SJSA1 (cell line): ENCODE results near the gene ZNF726. TPM values are rescaled to one million over a fixed set of nuclear protein-coding genes. Genes with fewer than 3 reads are reported as not detected.
"Not testable (repeated sequence)": the region's sequence is repeated elsewhere in the genome, so short reads cannot be mapped to it uniquely, and the experiment has no call there.

Source experiments
- DNase-seq, 2 experiments: peaks; one replicate each; pipeline ENCODE4 v3.0.0-alpha.2; 2015 to 2020; ENCODE audit warnings: low spot score in 2 of 2, low read depth in 1 of 2
- H3K27ac ChIP-seq: fragments of 250-450 bp; sonication (Bioruptor Pico); 2 replicates; pipeline ENCODE4 v1.5.1; 2020; ENCODE audit warnings: mild to moderate bottlenecking, moderate library complexity
- H3K27me3 ChIP-seq: fragments of 250-450 bp; sonication (Bioruptor Pico); replicated peaks from 2 replicates; pipeline ENCODE4 v1.5.1; 2020; ENCODE audit warnings: mild to moderate bottlenecking, moderate library complexity
- H3K36me3 ChIP-seq: fragments of 250-450 bp; sonication (Bioruptor Pico); 2 replicates; pipeline ENCODE4 v1.5.1; 2020; ENCODE audit warnings: mild to moderate bottlenecking
- H3K4me1 ChIP-seq: fragments of 250-450 bp; sonication (Bioruptor Pico); replicated peaks from 2 replicates; pipeline ENCODE4 v1.6.1; 2021; ENCODE audit warnings: mild to moderate bottlenecking
- H3K4me3 ChIP-seq: fragments of 250-450 bp; sonication (Bioruptor Pico); 2 replicates; pipeline ENCODE4 v1.5.1; 2020; ENCODE audit warnings: mild to moderate bottlenecking
- H3K9me3 ChIP-seq: fragments of 250-450 bp; sonication (Bioruptor Pico); replicated peaks from 2 replicates; pipeline ENCODE4 v1.5.1; 2020; ENCODE audit warnings: mild to moderate bottlenecking
- total RNA-seq: library from RNA; depleted of rRNA; stranded (reverse); fragments of >200 nt; shearing (Covaris generic); gene quantifications from 2 replicates; pipeline ENCODE4 v1.2.3, GENCODE V29; 2014; rRNA removed

Gene ZNF726
- 2.2 and 7.3 TPM in 2 replicates for total RNA-seq

DNA sequence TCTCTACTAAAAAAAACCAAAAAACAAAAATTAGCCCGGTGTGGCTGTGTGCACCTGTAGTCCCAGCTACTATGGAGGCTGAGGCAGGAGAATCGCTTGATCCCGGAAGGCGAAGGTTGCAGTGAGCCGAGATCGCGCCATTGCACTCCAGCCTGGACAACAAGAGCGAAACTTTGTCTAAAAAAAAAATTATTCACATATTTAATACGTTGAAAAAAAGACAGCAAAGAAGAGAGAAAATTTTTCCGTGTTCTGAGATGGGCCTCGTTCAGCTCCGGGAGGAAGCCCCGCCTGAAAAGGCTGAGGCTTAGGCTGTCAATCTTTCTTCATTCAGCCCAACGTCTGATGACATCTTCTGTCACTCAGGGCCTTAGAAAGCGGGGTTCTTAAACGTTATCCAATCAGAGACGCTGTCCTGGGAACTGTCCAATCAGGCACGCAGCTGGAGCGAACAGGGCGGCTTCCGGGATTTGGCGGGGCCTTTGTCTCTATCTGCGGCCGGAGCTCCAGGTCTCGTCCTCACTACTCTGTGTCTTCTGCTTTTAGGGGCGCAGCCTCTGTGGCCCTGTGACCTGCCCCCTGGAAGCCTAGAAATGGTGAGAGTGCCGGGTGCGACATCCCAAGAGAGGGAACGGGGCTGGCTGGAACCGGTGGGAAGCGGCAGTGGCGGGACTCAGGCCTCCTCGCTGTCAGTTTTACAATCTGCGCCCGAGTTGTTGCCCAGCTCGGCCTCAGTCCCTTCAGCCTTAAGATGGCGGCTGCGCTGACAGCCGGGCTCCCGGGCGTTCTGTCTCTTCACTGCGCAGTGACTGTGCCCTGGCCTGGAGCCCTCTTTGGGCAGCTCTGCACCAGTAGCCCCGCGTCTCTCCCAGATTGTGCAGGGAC lies at the start of gene ZNF726:
TSS of gene ZNF726 (plus strand) at position 485 of the 885 bp plus-strand sequence. CDS start at position 594, 109 bp downstream.
- Histone ChIP-seq H3K27ac (peak within 1 kb of the TSS; percentile 48), H3K36me3 (no peaks in the 10 kb centered on the region), H3K27me3 (no peaks in the 10 kb centered on the region), H3K4me1 (no peaks in the 10 kb centered on the region), H3K4me3 (peak within 1 kb of the TSS; percentile 48), H3K9me3 (peaks cover 6% of the 10 kb centered on the region; the same call in 1 of the 2 replicates)
- peak; percentile 79 to 81 for DNase-seq

DNA sequence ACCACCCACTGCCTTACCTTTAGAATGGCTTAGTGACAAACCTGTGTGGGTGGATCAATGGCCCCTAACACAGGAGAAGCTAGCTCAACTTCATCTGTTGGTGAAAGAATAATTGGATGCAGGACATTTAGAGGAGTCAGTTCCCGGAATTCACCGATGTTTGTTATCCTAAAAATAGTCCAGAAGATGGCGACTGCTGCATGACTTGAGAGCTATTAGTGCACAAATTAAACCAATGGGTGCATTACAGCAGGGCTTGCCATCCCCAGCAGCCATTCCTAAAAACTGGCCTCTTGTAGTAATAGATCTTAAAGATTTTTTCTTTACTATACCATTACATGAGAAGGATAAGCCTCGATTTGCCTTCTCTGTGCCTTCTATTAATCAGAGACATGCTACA lies 46.8 kb upstream of the ZNF726 start:
- Histone ChIP-seq H3K27me3 (no peaks in the 10 kb centered on the region), H3K9me3 (peaks cover 3% of the 10 kb centered on the region; the same call in 1 of the 2 replicates), H3K27ac (no peak overlapping the region), H3K4me3 (no peak overlapping the region), H3K4me1 (no peaks in the 10 kb centered on the region), H3K36me3 (no peaks in the 10 kb centered on the region)
- DNase-seq, result no peak

DNA sequence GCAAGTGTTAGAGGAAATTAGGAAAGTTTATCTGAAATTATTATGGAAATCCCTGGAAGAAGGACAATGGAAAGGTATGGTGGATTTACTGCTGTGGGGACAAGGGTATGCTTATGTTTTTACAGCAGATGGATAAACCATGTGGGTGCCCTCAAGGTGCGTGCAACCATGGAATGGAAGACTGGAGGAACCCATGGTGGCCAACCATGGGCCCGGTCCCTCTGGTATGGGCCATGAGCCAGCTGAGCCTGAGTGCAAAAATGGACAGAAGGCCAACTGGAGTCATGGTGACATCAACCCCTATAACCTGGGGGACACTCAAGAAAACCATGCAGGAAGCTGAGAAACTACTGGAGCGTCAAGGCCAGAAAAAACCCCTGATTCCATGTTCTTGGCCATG lies 46.1 kb upstream of the ZNF726 start:
- Histone ChIP-seq H3K9me3 (peaks cover 3% of the 10 kb centered on the region; the same call in 1 of the 2 replicates), H3K36me3 (no peaks in the 10 kb centered on the region), H3K27ac (no peak overlapping the region), H3K27me3 (no peaks in the 10 kb centered on the region), H3K4me1 (no peaks in the 10 kb centered on the region), H3K4me3 (no peak overlapping the region)
- no peak for DNase-seq

- H3K9me3 ChIP-seq, result peaks cover 5% of the 10 kb centered on the region; the same call in 1 of the 2 replicates
- no peaks in the 10 kb centered on the region for H3K27me3 ChIP-seq
- no peaks in the 10 kb centered on the region for H3K4me1 ChIP-seq
- H3K27ac ChIP-seq, result no peak overlapping the region
- H3K36me3 ChIP-seq, result no peaks in the 10 kb centered on the region
- H3K4me3 ChIP-seq, result no peak overlapping the region
- DNase-seq, result no peak
Observed at GRCh38 chr19:23872282-23872919, 42.3 kb upstream of the ZNF726 start.

GRCh38 chr19:23876261-23876660 lies 38.4 kb upstream of the ZNF726 start:
- Histone ChIP-seq H3K27ac (no peak overlapping the region), H3K9me3 (peaks cover 2% of the 10 kb centered on the region; the same call in 1 of the 2 replicates), H3K4me3 (no peak overlapping the region), H3K27me3 (no peaks in the 10 kb centered on the region), H3K4me1 (no peaks in the 10 kb centered on the region), H3K36me3 (no peaks in the 10 kb centered on the region)
- no peak for DNase-seq

GRCh38 chr19:23876756-23877155 lies 37.9 kb upstream of the ZNF726 start:
- H3K36me3 ChIP-seq, DNase-seq, H3K4me1 ChIP-seq, H3K27me3 ChIP-seq, H3K4me3 ChIP-seq, H3K27ac ChIP-seq, H3K9me3 ChIP-seq: not testable (repeated sequence)

- H3K4me3 ChIP-seq, result no peak overlapping the region
- no peak for DNase-seq
- peaks cover 3% of the 10 kb centered on the region; the same call in 1 of the 2 replicates for H3K9me3 ChIP-seq
- no peak overlapping the region for H3K27ac ChIP-seq
- no peaks in the 10 kb centered on the region for H3K27me3 ChIP-seq
- H3K36me3 ChIP-seq, result no peaks in the 10 kb centered on the region
- no peaks in the 10 kb centered on the region for H3K4me1 ChIP-seq
Observed at GRCh38 chr19:23882493-23882892, 32.2 kb upstream of the ZNF726 start.

GRCh38 chr19:23884363-23884762 lies 30.3 kb upstream of the ZNF726 start:
- DNase-seq, result no peak
- peaks cover 6% of the 10 kb centered on the region; the same call in 1 of the 2 replicates for H3K9me3 ChIP-seq

GRCh38 chr19:23887642-23888041 lies 27.0 kb upstream of the ZNF726 start:
- no peaks in the 10 kb centered on the region for H3K36me3 ChIP-seq
- H3K27ac ChIP-seq, result no peak overlapping the region
- DNase-seq, result no peak
- peaks cover 6% of the 10 kb centered on the region; the same call in 1 of the 2 replicates for H3K9me3 ChIP-seq
- H3K27me3 ChIP-seq, result no peaks in the 10 kb centered on the region
- no peaks in the 10 kb centered on the region for H3K4me1 ChIP-seq
- no peak overlapping the region for H3K4me3 ChIP-seq

More at GRCh38 chr19:23884363-23884762, 30.3 kb upstream of the ZNF726 start:
- H3K36me3 ChIP-seq, result no peaks in the 10 kb centered on the region
- no peaks in the 10 kb centered on the region for H3K27me3 ChIP-seq
- H3K4me1 ChIP-seq, result no peaks in the 10 kb centered on the region
- H3K4me3 ChIP-seq, result no peak overlapping the region
- no peak overlapping the region for H3K27ac ChIP-seq

DNA sequence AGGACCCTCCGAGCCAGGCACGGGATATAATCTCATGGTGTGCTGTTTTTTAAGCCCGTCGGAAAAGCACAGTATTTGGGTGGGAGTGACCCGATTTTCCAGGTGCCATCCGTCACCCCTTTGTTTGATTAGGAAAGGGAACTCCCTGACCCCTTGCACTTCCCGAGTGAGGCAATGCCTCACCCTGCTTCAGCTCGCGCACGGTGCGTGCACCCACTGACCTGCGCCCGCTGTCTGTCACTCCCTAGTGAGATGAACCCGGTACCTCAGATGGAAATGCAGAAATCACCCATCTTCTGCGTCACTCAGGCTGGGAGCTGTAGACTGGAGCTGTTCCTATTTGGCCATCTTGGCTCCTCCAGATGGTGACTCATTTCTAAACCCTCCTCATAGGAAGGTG lies 18.6 kb upstream of the ZNF726 start:
- not testable (repeated sequence) for H3K4me3 ChIP-seq, H3K36me3 ChIP-seq, H3K9me3 ChIP-seq, H3K4me1 ChIP-seq, DNase-seq, H3K27ac ChIP-seq, H3K27me3 ChIP-seq

DNA sequence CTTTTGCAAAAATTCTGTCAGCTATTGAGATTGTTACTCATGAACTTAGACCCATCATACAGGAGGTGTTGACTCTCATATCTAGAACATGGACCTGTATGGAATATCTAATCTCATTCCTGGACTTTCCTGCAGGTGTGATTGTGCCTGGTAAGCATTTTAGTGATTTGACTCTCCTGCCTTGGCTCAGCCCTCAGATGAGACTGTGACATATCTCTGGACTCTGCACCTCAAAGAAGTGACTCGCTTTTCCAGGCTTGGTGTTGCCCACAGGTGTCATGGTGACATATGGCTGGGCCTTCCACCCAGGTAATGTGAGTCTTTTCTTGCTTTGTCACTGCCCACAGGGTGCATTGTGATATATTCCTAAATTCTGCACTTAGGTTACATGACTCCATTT lies 17.8 kb upstream of the ZNF726 start:
- Histone ChIP-seq H3K4me1 (no peaks in the 10 kb centered on the region), H3K36me3 (no peaks in the 10 kb centered on the region), H3K4me3 (no peak overlapping the region), H3K27ac (no peak overlapping the region), H3K27me3 (no peaks in the 10 kb centered on the region), H3K9me3 (no peaks in the 10 kb centered on the region; the same call in 1 of the 2 replicates)
- no peak for DNase-seq

DNA sequence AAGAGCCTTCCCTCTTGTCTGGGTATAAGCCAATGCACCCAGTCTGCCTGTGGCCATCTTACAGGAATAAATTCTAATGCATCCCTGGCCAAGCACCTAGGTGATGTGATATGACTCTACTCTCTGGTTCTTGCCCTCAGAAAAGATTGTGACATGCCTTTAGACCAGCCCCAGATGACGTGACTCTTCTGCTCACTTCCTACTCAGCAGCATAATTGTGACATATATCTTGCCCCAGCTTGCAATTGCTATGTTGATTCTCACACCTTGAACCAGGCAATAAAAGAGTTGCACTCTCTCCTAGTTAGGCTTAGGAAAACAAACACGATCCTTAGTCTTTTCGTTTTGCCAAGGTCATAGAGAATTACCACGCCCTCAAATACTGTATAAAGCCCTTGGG lies 13.3 kb upstream of the ZNF726 start:
- DNase-seq, result no peak
- Histone ChIP-seq H3K4me3 (no peak overlapping the region), H3K9me3 (no peaks in the 10 kb centered on the region; the same call in none of the 2 replicates)

DNA sequence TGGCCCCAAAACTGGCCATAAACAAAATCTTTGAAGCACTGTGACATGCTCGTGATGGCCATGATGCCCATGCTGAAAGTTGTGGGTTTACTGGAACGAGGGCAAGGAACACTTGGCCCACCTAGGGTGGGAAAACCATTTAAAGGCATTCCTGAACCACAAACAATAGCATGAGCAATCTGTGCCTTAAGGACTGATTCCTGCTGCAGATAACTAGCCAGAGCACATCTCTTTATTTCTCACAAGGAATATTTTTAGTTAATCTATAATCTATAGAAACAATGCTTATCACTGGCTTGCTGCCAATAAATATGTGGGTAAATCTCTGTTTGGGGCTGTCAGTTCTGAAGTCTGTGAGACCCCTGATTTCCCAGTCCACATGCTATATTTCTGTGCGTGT lies 10.3 kb upstream of the ZNF726 start:
- no peak overlapping the region for H3K4me3 ChIP-seq
- H3K4me1 ChIP-seq, result no peaks in the 10 kb centered on the region
- DNase-seq, result no peak
- H3K36me3 ChIP-seq, result no peaks in the 10 kb centered on the region
- no peaks in the 10 kb centered on the region; the same call in none of the 2 replicates for H3K9me3 ChIP-seq
- H3K27ac ChIP-seq, result no peak overlapping the region
- H3K27me3 ChIP-seq, result no peaks in the 10 kb centered on the region

More for the DNA sequence above, 13.3 kb upstream of the ZNF726 start:
- no peaks in the 10 kb centered on the region for H3K27me3 ChIP-seq
- no peak overlapping the region for H3K27ac ChIP-seq
- no peaks in the 10 kb centered on the region for H3K4me1 ChIP-seq
- H3K36me3 ChIP-seq, result no peaks in the 10 kb centered on the region

DNA sequence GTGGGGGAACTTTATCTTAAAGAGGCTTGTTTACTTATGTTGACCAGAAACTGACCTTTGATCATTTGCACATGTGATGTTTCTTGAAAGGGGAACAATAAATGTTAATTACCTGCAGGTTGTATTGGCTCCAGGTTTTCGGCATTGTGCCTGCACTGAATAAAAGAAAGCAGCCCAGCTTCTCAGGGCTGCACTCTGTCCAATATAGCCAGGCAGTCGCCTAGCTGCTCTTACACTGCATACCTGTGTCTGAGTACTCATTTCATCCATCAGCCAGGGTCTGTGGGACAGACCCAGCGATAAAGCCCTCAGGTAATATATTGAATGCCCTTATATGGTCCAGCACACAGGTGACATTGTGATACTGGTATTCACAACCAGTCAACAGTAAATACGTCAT lies 8.9 kb upstream of the ZNF726 start:
- Histone ChIP-seq H3K4me1 (no peaks in the 10 kb centered on the region), H3K9me3 (no peaks in the 10 kb centered on the region; the same call in 1 of the 2 replicates), H3K27me3 (no peaks in the 10 kb centered on the region), H3K4me3 (no peak overlapping the region), H3K36me3 (no peaks in the 10 kb centered on the region), H3K27ac (no peak overlapping the region)
- no peak for DNase-seq
